ENCODE data around the gene ATL3.
"Not testable (repeated sequence)": the region's sequence is repeated elsewhere in the genome, so short reads cannot be mapped to it uniquely, and the experiment has no call there.

The ATL3 gene

GRCh38 chr11:63609971-63610580 lies 61.1 kb downstream of the ATL3 start:
- TF ChIP-seq MYC (IDR thresholded peaks at IDR 0.05; ENCODE audit: low read depth, low read length) (no peak), POLR2A (IDR thresholded peaks at IDR 0.05; ENCODE audit: extremely low read depth, insufficient read length) (no peak), CTCF (IDR thresholded peaks at IDR 0.05; ENCODE audit: low read depth, low read length) (no peak), MAX (IDR thresholded peaks at IDR 0.05; ENCODE audit: low read depth, low read length) (no peak)
- no peak overlapping the region for H3K4me3 ChIP-seq (ENCODE audit: low read depth, low read length)
- no peak for DNase-seq (ENCODE audit: low read depth)

GRCh38 chr11:63609536-63609935 lies 61.6 kb downstream of the ATL3 start:
- H3K4me3 ChIP-seq (ENCODE audit: low read depth, low read length) = no peak overlapping the region
- TF ChIP-seq MYC (IDR thresholded peaks at IDR 0.05; ENCODE audit: low read depth, low read length) (no peak), POLR2A (IDR thresholded peaks at IDR 0.05; ENCODE audit: extremely low read depth, insufficient read length) (no peak), CTCF (IDR thresholded peaks at IDR 0.05; ENCODE audit: low read depth, low read length) (no peak), MAX (IDR thresholded peaks at IDR 0.05; ENCODE audit: low read depth, low read length) (no peak)
- DNase-seq (ENCODE audit: low read depth) = no peak

GRCh38 chr11:63608353-63609345 lies 62.5 kb downstream of the ATL3 start:
- no peak for DNase-seq (ENCODE audit: low read depth)
- no peak overlapping the region for H3K4me3 ChIP-seq (ENCODE audit: low read depth, low read length)
- TF ChIP-seq CTCF (IDR thresholded peaks at IDR 0.05; ENCODE audit: low read depth, low read length) = no peak
- TF ChIP-seq POLR2A (IDR thresholded peaks at IDR 0.05; ENCODE audit: extremely low read depth, insufficient read length) = no peak
- no peak for TF ChIP-seq MAX (IDR thresholded peaks at IDR 0.05; ENCODE audit: low read depth, low read length)
- TF ChIP-seq MYC (IDR thresholded peaks at IDR 0.05; ENCODE audit: low read depth, low read length) = no peak

- DNase-seq (ENCODE audit: low read depth) = no peak
- TF ChIP-seq POLR2A (IDR thresholded peaks at IDR 0.05; ENCODE audit: extremely low read depth, insufficient read length) (no peak), CTCF (IDR thresholded peaks at IDR 0.05; ENCODE audit: low read depth, low read length) (no peak), MYC (IDR thresholded peaks at IDR 0.05; ENCODE audit: low read depth, low read length) (no peak), MAX (IDR thresholded peaks at IDR 0.05; ENCODE audit: low read depth, low read length) (no peak)
- no peak overlapping the region for H3K4me3 ChIP-seq (ENCODE audit: low read depth, low read length)
Measured at GRCh38 chr11:63603180-63603518, 68.0 kb downstream of the ATL3 start.

GRCh38 chr11:63602290-63603179 lies 68.6 kb downstream of the ATL3 start:
- not testable (repeated sequence) for H3K4me3 ChIP-seq (ENCODE audit: low read depth, low read length); DNase-seq (ENCODE audit: low read depth)

All from NB4 (cell line).